Measurements from ENCODE around the gene INAVA.

The INAVA gene

DNA sequence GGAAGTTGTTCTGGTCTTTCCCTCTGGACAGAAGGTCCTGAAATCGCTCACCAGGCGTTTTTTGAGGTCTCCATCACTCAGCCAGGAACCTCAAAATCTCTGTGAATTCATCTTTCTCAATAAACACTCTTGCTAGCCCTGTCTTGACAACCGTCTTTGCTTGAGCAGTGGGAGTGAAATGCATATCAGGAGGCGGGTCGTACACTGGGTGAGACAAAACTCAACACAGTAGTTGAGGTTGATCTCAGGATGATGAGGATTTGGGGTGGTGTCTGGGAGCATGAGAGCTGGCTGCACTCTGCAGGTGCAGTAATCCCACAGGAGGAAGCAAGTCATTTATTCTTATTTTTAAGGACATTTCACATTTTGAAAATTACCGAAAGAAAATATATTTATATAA, 20.0 kb upstream of the INAVA start:
- DNase-seq (ENCODE audit: extremely low spot score, insufficient read length, low read depth), result no peak

GRCh38 chr1:200875416-200875815, 19.3 kb upstream of the INAVA start:
- FAIRE-seq, result no peak
- no peak for DNase-seq (ENCODE audit: extremely low spot score, insufficient read length, low read depth)

More for the DNA sequence above, 20.0 kb upstream of the INAVA start:
- no peak for FAIRE-seq

GRCh38 chr1:200877010-200877409, 17.7 kb upstream of the INAVA start:
- DNase-seq (ENCODE audit: extremely low spot score, insufficient read length, low read depth) (no peak), FAIRE-seq (no peak)

DNA sequence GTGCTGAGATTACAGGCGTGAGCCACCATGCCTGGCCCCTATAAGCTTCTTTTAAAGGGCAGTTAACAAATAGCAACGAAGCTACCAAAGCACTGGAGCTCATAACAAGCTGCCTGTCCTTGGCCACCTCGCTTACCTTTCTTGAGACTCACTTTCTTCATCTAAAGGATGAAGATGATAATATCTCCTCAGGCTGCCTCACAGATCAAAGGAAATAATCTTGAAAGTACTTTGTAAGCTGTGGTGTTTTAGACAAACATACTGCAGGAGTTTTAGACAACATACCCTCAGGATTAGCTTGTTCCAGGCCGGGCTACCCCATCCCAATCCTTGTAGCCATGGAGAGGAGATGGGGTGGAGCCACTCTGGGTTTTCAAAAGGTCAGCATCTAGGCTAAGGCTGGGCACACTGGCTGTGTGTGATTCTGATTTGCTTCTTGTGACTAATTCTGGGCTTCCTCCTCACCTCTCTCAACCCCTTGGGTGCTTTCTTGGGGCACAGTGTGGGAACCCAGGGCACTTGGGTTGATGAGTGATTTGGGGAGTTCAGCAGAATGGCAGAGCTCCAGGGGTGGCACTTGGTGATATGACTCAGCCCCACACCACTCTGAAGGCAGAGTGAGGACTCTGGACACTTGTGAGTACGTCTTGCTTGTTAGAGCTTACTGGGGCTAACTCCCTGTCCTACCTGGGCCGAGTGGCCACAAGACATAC, 16.7 kb upstream of the INAVA start:
- FAIRE-seq (peak; percentile 92), DNase-seq (ENCODE audit: extremely low spot score, insufficient read length, low read depth) (no peak)

- peak; percentile 80 for FAIRE-seq
- no peak for DNase-seq (ENCODE audit: extremely low spot score, insufficient read length, low read depth)
Measured at GRCh38 chr1:200880212-200880611, 14.5 kb upstream of the INAVA start.

DNA sequence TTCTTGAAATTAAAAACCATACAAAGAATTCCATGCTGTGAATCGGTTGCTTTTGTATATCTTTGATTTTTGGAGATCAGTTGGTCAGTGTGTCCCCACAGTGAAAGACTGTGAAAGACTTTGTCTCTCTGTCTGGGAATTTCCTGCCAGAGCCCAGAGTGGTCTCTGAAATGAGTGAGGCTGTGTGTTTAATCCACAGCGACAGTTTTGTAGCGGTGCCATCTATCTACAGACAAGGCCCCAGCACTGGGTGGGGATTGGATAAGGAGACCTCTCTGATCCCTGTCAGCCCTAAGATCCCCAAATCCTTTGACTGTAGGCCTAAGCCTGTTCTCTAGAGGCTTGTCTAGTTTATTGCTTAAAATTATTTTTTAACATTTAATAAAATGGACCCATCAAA, 11.6 kb upstream of the INAVA start:
- no peak for FAIRE-seq
- DNase-seq (ENCODE audit: extremely low spot score, insufficient read length, low read depth), result no peak

DNA sequence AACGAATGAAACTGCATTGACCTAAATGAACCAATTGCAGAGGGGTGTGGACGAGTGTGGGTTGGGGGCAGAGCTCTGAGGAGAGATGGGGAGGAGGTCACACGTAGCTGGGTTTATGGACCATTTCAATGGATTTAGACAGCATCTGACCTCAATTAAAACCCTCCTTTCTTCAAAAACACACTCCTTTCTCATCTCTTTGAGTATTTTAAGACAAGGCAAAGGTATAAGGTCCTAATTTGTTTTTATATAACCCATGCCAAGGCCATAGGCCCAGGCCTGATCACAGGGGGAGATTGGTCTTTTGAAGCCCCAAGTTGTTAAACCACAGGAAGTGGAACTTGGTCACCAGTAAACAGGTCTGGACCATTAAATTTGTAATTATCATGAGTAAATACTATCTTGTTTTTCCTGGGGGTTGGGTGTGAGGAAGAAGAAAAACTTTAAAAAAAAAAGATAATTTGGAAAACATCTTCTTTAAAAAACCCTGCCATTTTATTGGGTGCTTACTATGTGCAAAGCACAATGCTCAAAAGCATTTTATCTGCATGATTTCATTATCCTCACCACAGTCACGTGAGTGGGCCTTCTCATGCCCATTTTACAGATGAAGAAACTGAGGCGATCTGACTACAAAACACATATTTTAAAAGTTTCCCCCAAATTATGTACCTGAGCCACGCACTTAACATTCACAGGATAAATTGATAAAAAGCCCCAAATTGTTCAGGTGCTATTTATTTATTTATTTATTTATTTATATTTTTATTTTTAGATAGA, 8.9 kb upstream of the INAVA start:
- FAIRE-seq (peak; percentile 56), DNase-seq (ENCODE audit: extremely low spot score, insufficient read length, low read depth) (no peak)

DNA sequence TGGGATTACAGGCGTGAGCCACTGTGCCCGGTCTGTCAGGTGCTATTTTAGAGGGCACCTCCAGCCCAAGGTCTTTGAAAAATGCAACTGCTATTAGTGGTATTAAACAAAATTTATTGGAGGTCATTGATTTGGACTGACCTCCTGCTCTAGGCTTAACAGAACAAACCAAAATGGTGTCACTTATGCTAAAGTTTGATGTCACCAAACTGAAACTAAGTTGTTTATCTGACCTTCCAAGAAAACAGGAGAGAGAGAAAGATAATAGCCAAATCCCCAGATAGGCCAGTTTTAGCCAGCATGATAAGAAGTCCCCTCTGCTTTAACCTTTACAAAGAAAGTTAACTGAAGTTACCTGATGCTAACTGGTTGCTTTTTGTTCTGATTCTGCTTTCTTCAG, 8.1 kb upstream of the INAVA start:
- no peak for FAIRE-seq
- DNase-seq (ENCODE audit: extremely low spot score, insufficient read length, low read depth), result no peak

DNA sequence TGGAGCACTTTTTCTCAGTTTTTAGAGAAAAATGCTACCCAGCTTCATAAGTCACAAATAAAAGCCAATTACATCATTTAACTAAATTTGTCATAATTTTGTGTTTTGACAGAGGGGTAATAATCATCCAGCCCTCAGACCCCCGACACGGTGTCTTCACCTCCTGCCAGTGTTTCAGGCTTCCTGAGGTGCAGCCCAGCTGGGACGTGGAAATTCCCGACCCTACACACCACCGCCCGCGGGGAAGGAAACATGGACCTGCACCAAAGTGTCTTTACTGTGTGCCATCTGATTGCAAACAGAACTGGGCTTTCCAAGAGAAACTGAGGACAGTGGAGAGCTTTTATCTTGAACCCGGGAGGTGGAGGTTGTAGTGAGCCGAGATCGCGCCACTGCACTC, 7.7 kb upstream of the INAVA start:
- DNase-seq (ENCODE audit: extremely low spot score, insufficient read length, low read depth), result no peak
- FAIRE-seq, result no peak

DNA sequence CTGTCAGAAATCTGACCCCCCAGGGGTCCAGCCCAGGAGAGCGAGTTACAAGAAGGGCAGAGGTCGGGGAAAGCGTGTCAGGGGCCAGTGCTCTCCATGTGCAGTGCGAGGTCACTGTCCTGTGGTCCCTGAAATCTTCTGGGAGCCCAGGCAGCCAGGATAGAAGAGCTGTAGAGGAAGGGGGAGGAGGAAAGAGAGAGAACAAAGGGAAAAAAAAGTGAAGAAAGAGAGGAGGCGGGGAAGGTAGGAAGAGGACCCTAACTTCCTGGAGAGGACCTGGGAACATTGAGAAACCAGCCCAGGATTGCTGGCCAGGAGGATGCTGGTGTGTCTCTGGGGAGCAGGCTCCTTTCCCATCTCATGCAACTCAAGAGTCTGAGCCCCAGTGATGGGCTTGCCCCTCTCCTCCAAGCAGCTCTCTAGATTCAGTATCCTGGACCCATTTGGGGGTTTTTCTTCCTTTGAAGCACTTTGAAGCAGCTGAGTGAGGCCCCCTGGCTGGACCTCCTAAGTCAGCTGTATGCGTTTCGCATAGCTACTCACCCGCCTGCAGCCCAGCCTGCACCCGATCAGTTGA, 6.8 kb upstream of the INAVA start:
- FAIRE-seq, result no peak
- DNase-seq (ENCODE audit: extremely low spot score, insufficient read length, low read depth), result no peak

GRCh38 chr1:200888349-200888838, 6.3 kb upstream of the INAVA start:
- peak; percentile 100 for FAIRE-seq
- DNase-seq (ENCODE audit: extremely low spot score, insufficient read length, low read depth), result peak; percentile 73

DNA sequence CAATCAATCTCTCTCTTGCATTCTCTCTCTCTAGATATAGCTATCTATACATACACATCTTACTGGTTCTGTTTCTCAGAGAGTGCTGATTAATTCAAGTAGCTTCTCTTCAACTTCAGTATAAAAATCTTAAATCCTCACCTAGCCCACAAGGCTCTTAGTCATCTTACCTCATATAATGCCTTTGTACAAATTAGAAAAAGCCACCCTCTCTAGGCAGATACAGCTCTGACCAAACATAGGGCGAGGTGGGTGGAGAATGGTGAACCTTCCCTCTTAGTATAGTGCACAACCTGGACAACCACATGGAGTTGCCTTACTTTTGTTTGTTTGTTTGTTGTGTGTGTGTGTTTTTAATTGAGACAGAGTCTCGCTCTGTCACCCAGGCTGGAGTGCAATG, 5.1 kb upstream of the INAVA start:
- DNase-seq (ENCODE audit: extremely low spot score, insufficient read length, low read depth), result no peak
- peak; percentile 18 for FAIRE-seq

DNA sequence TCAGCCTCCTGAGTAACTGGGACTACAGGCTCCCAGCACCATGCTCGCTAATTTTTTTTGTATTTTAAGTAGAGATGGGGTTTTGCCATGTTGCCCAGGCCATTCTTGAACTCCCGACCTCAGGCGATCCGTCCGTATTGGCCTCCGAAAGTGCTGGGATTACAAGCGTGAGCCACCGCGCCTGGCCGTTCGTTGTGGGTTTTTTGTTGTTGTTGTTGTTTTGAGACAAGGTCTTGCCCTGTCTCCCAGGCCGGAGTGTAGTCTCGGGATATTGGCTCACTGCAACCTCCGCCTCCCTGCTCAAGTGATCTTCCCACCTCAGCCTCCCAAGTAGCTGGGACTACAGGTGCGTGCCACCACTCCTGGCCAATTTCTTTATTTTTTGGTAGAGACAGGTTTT, 4.7 kb upstream of the INAVA start:
- FAIRE-seq (no peak), DNase-seq (ENCODE audit: extremely low spot score, insufficient read length, low read depth) (no peak)

- FAIRE-seq, result peak; percentile 39
- DNase-seq (ENCODE audit: extremely low spot score, insufficient read length, low read depth), result no peak
Measured at GRCh38 chr1:200890818-200891773, 3.6 kb upstream of the INAVA start.

DNA sequence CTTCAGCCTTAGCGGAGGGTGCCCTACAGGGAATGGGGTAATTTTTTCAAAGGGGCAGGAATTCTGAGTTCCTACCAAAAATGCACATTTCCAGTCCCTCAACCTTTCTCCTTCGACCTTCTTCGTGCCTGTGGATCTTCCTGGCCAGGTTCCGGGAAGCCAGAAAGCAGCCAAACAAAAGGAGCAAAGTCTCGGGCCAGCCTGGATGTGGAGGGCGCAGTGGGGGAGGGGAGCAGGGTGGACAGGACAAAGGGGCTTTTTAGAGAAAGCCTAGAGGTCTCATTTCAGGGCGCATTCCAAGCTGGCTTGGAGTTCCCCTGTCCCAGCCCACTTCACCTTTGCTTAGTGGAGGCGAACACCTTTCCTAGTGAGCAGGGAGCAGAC, 2.9 kb upstream of the INAVA start:
- FAIRE-seq (peak; percentile 47), DNase-seq (ENCODE audit: extremely low spot score, insufficient read length, low read depth) (no peak)

DNA sequence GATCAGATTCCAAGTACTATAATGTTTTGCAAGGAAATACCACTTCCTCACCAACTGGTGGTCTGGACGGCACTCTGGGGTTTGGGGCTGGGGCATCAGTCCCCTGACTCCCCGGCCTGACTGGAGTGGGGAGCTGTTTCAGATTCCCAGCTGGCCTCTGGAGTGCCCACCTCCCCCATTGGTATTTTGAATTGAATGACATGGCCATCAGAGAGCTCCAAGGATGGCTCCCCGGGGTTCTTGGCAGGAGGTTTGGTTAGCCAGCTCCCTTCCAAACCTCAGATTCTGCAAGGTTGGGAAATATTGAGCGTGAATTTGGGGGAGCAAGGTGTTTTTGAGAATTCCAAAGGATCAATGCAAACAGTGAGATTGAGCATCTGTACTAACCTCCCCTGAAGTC, 2.2 kb upstream of the INAVA start:
- FAIRE-seq, result no peak
- DNase-seq (ENCODE audit: extremely low spot score, insufficient read length, low read depth), result no peak

GRCh38 chr1:200892958-200893357, 1.7 kb upstream of the INAVA start:
- no peak for DNase-seq (ENCODE audit: extremely low spot score, insufficient read length, low read depth)
- peak; percentile 79 for FAIRE-seq

DNA sequence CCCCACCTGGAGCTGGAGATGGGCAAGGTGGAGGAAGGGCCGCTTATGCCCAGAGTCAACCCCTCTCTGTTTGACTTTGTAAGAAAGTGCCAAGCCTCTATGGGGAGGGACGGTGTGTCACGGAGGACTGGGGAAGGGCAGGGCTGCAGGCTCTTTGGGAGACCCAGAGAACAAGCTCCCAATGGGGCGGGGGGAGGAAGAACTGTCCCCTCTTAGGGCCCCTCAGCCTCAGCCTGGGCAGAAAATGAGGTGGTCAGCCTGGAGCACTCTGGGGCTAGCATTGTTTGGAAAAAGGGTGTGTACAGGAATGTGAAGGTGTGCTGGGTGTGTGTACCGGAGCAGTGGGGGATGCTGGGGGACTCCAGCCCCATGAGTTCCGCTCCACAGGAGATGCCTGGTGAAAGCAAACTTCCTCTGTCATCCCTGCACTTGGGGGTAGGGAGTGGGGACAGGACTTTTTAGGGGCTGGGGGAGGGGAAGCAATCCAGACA, 1.2 kb upstream of the INAVA start:
- no peak for FAIRE-seq
- DNase-seq (ENCODE audit: extremely low spot score, insufficient read length, low read depth), result no peak

DNA sequence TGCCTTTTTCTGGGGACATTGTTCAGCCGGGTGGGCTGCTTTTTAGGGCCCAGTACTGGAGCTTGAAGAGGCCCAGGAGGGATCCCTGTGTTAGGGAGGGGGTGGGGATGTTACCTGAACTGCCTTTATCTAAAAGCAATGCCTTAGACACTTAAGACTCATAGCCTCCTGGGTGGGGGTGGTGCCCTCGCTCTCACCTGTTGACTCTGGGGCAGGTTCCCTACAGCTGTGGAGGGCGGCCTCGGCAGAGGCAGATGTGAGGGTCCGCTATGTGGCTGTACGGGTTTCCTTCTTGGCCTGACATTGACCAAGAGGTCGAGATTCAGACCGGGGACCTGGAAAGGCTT, 716 bp downstream of the INAVA start:
- FAIRE-seq (no peak), DNase-seq (ENCODE audit: extremely low spot score, insufficient read length, low read depth) (no peak)

Data from GM18507 (cell line).